OCI-LY3 (cell line): ENCODE data around the gene KDR.

Experiments
- EZH2phosphoT487 ChIP-seq: fragments of 200-600 bp; shearing (Covaris generic); IDR thresholded peaks from 2 replicates; pipeline ENCODE4 v1.6.1; 2018; ENCODE audit warnings: antibody characterized with exemption, mixed run types, low read depth
- TF ChIP-seq, protein P1 (sequence below): fragments of 200-600, 300-600 bp; sonication (generic); IDR thresholded peaks from 2 replicates; pipeline ENCODE4 v1.5.1; 2014; ENCODE audit warnings: antibody characterized with exemption, low read length, low read depth

DNA sequence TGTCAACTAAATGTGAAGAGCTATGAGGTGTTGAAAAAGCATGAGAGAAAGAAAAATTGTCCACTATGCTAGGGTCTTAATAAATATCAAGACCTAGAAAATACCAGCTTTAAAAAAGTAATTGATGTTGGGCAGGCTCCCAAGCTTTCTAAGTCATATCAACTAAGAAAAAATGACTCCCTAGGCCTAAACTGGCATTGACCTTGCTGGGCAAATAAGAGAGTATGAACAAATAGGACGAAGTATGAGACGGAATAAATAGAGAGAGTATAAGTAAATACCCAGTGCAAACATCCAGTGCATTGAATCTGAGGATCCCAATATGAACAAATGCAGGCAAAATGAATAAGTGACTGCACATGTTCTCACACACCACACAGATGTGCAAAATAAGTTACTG is 3.2 kb downstream of the KDR start:
- TF ChIP-seq, protein P1, sequence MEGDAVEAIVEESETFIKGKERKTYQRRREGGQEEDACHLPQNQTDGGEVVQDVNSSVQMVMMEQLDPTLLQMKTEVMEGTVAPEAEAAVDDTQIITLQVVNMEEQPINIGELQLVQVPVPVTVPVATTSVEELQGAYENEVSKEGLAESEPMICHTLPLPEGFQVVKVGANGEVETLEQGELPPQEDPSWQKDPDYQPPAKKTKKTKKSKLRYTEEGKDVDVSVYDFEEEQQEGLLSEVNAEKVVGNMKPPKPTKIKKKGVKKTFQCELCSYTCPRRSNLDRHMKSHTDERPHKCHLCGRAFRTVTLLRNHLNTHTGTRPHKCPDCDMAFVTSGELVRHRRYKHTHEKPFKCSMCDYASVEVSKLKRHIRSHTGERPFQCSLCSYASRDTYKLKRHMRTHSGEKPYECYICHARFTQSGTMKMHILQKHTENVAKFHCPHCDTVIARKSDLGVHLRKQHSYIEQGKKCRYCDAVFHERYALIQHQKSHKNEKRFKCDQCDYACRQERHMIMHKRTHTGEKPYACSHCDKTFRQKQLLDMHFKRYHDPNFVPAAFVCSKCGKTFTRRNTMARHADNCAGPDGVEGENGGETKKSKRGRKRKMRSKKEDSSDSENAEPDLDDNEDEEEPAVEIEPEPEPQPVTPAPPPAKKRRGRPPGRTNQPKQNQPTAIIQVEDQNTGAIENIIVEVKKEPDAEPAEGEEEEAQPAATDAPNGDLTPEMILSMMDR: no peak
- TF ChIP-seq EZH2phosphoT487: no peak
